ENCODE data around the gene SLC26A1.
A peak's percentile ranks its signal among the peaks of the same experiment; 100 is the strongest.

Gene SLC26A1

DNA sequence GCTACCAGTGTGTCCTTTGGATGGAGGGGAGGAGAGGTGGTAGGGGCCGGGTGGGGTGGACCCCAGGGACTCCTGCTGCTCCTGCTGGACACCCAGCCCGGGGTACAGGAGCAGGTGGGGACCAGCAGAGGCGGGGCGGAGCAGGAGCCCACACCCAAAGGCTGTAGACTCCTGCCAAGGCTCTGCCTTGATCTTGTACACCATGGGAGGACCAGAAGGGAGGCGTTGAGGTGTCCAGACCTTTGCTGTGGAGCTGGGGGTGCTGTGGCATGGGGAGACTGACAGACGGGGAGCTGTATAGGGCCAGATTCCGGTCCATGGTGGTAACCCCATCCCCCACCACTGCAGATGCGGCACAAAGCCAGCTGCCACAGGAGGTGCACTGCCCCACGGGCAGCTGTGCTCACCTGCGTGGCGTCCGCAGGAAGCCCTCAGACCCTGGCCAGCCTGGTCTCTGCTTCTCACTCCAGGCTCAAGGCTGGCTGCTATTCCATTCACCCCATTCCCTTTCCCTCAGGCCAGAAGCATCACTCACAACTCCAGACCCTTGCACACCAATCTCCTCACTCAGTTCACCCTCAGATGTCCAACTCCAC lies 5.0 kb upstream of the SLC26A1 start:
- DNase-seq = no peak

DNA sequence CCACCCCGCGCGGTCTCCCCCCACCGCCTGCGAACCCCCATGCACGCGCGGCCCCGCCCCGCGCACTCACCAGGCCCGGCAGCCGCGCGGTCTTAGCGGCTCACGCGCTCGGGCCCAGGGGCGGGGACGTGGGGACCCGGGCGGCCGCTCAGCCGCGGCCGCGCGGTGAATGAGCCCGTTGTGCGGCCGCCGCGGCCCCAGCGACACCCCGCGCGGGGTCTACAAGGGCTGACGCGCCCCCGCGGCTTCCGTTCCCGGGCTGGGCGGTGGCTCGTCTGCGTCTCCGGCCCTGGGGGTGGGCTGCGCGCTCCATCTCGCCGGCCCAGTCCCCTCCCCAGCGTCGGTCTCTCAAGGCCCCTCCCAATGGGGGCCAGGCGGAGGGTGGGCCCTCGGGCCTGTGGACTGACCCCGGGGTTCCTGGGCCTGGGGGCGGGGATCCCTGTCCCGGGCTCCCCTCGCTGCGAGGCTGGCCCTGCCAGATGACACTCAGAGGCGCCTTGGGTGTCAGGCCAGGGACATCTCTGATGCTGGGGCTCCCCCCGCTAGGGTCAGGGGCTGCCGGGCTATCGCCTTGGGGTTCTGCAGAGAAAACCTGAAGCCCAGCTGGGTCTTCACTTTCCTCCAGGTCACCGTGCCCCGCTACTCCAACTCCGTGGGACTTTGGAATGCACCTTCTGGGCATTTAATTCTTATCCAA lies 4.3 kb upstream of the SLC26A1 start:
- no peak for DNase-seq

DNA sequence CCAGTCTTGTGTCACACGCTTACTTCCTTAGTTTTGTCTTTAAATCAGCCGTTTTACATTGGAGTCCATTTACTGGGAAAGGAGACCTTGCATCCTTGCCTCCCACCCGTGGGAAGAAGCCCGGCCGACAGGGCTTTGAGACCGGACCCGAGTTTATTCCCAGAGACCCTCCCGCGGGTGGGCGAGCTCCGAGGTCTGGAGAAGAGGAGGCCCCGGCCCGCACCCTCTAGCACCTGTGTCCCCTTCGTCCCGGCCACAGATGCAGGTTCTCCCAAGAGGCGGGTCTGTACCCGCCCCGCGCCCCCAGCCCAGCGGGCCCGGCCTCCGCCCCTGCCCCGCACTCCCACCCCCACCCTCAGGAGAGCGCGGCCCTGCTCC lies 3.8 kb upstream of the SLC26A1 start:
- no peak for DNase-seq

DNA sequence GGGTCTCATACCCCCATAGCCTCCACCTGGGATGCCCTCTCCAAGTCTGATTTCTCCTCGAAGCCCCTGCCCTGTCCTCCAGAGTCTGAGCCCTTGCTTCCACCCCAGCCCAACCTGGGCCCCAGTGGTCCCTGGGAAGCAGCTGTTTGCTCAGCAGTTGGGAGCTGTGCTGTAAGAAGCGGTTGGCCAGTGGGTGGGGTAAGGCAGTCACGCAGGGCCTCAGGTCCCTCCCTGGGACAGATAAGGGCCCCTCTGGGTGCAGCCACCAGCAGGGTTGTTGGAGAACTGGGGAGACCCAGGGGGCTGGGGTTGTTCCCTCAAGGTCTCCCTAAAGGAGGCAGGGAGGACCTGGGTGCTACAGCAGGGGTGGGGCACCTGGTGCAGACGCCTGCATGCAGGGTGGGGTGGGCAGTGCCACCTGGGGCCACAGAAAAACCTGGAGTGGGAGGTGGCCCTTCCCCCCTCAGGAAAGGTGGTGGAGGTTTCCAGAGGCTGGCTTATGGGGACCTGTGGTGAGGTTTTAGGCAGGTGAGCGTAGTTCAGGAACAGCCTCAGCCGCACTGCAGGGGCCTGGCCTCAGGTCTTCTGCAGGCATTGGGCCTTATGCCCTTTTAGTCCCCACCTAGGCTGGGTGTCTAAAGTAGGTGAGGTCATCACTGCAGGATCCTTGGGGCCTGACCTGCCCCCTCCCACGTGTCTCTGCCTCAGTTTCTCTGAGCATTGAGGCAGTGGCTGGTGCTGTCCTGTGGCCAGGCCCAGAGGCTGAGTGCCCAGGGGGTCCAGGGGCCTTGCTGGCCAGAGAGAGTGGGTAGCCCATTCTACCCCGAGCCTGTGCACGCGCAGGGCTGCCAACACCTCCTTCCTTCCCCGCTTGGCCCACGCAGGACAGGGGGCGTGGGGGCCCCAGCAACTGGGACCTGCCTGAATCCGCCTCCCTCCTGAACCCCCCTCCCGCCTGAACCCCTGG lies 3.1 kb upstream of the SLC26A1 start:
- DNase-seq = no peak

DNA sequence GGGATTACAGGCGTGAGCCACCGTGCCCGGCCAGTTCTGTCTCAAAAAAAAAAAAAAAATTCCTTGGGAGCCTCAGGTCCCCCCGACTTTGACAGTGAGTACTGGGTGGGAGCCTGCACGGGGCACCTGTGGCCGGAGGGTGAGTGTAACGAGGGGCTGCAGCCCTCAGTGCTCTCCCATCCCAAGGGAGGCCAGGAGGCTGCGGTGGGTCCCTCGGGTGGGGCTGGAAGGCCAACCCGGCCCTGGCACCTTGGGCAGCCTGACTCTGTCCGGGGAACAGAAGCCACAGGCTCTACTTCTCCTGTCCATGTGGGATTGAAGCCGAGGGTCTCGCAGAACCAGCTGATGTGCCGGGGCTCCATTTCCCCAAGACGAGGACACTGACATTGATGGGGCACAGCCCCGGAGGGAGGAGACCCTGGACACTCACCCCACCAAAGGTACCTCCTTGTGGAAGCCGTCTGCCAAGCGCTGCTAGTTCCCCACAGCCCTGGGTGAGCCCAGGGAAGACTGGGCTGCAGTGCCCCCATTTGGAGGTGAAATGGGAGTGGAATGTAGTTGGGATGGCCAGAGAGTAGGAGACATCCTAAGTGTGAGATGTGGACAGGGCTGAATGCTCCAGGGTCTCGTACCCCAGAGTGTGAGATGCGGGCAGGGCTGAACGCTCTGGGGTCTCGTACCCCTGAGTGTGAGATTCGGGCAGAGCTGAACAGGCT lies 2.3 kb upstream of the SLC26A1 start:
- no peak for DNase-seq

DNA sequence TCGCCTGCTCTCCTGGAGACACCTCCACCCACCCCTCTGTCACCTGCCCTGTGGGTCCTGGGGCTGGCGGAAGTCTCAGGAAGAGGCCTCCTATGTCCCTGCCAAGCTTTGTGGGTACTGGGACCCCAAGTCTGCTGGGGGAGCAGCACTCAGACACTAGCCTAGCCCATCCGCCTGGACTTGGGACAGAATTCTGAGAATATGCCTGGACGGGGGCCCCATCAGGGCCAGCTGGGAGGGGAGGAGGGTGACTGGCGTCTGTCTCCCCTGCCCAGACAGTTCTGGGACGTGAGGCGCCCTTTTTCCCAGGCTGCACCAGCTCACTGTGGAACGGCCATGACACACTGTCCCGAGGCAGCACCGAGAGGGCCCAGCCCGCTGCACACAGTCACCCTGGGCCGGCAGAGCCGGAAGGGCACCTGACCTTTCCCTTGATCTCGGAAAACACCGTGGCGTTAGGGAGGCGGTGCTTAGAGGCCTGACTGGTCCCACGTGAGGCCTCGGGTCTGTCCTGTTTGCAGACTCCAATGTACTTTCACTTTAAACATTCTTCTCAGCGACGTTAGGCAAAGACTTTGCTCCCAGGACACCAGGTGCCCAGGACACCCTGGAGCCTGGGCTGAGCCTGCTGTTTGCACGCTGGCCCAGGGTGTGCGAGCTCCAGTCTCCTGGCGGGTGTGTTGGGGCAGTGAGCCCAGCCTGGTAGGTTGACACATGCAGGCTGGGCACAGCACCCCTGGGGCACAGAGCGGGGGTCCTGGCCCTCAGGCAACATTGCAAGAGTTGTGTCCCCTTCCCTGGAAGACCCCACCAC lies 700 bp downstream of the SLC26A1 start:
- no peak for DNase-seq

DNA sequence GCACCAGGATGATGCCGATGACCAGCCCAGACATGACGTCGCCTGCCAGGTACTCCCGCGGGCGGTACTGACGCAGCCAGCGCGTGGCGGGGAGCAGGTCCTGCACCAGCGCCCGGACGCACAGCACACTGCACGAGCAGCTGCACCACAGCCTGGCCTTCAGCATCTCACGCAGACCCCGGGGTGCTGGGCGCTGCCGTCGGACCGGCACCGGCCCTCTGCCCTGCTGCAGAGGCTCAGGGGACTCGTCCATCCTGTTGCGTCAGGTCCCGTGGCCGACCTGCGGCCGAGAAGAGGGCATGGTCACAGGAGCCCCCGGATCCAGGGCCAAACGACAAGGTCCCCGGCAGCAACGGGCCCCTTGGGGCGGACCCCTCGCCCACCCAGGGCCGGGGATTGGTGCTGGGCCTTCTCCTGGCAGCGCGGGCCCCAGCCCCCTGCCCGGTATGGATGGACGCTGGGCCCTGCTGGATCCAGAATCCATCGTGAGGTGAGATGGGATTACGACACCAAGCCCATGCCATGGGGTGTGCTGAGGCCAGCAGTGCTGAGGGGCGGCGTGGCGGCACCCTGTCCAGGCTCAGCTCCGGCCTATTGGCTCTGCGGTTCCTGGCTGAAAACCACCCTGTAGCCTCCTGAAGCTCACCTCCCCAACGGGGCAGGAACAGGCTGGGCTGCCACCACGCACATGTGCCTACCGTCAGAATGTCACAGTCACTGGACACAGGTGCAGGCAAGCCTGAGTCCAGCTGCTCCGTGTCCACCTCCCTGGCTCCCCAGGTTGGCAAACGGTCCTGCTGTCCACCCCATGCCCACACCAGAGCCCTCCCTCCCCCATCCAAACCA lies 1.5 kb downstream of the SLC26A1 start:
- no peak for DNase-seq

DNA sequence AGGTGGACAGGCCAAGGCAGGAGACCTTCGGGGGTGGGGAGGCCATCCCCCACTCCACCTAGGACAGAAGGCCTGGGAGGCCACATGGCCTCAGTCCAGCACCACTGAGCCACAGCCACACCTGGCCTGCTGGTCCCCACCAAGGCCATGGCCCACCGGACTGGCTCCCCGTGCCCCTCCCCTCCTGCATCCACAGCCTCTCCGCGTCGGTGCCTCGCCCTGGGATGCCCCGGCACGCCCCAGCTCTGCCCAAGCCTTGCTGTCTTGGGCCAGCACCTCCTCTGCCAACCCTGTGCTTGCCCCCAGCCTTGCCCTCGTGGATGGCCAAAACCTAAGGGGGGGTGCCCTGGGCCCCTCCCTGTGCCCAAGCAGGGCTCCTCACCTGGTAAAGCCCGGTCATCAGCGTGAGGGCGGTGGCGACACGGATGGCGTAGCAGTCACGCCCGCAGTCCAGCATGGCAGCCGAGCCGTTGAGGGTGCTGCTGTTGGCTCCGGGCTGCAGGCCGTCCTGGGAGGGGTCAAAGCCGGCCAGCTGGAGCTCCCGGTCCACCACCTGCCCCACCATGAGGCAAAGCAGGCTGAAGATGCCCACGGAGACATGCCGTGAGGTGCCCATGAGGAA lies 2.3 kb downstream of the SLC26A1 start:
- DNase-seq = no peak

DNA sequence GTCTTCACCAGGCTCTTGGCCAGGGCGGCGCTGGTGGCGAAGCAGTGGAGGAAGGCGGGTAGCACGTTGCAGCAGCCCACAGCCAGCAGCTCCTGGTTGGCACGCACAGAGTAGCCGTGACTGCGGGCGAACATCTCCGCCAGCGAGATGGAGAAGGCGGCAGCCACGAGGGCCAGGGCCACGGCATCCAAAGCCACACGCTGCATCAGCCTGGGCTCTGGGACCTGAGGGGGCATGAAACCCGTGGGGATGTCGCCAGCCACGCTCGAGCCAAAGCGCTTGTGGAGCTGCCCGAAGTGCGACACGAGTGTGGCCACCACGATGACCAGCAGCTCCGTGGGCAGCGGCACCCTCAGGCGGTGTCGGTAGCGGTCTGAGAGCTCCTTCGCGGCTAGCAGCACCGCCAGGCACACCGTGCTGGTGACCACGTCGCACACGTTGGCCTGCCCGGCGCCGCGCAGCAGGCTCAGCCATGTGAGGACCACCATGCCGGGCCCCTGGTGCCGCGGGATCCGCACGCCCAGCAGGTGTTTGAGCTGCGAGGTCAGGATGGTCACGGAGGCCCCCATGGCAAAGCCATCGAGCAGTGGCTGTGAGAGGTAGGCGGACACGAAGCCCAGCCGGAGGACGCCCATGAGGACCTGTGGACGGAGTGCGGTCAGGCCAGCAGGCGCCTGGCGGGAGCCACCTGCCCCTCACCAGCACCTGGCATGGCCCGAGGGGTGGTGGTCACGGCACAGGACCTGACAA lies 3.3 kb downstream of the SLC26A1 start:
- DNase-seq = no peak

DNA sequence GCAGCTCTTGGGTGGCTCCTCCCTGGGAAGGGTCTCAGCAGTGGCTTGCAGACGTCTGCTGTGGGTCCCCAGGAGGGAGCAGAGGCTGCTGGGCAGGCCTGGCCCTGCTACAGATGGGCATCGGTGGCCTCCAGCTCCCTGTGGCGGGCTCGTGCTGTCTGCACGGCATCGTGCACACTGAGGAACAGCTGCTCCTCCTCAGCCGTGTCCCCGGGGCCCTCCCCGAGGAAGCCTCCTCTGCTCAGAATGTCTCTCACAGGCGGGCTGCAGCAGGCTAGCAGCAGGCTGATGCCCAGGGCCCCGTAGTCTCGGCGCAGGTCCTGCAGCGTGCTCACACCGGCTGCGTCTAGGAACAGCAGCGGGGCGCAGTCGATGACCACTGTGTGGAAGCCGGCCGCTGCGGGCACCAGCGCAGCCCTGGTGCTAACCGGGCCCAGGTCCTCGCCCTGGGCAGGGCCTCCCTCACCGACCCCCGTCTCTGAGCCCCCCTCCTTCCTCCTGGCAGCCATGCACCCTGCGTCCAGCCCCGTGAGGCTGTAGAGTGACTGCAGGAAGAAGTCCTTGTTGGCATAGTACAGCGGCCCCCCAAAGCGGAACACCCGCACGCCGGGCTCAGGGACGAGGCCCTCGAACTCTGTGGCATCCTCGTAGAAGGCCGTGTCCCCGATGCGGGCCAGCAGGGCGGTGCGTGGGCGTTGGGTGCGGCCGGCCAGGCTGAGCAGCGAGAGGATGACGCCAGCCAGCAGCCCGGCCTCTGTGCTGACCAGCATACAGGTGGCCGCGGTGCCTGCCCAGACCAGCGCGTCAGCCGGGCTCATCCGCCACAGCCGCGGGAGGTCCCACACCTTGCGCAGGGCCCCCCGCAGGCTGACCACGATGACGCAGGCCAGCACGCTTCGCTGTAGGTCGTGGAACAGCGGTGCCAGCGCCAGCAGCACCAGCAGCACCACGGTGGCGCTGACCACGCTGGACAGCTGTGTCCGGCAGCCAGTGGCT lies 4.2 kb downstream of the SLC26A1 start:
- DNase-seq = no peak

DNA sequence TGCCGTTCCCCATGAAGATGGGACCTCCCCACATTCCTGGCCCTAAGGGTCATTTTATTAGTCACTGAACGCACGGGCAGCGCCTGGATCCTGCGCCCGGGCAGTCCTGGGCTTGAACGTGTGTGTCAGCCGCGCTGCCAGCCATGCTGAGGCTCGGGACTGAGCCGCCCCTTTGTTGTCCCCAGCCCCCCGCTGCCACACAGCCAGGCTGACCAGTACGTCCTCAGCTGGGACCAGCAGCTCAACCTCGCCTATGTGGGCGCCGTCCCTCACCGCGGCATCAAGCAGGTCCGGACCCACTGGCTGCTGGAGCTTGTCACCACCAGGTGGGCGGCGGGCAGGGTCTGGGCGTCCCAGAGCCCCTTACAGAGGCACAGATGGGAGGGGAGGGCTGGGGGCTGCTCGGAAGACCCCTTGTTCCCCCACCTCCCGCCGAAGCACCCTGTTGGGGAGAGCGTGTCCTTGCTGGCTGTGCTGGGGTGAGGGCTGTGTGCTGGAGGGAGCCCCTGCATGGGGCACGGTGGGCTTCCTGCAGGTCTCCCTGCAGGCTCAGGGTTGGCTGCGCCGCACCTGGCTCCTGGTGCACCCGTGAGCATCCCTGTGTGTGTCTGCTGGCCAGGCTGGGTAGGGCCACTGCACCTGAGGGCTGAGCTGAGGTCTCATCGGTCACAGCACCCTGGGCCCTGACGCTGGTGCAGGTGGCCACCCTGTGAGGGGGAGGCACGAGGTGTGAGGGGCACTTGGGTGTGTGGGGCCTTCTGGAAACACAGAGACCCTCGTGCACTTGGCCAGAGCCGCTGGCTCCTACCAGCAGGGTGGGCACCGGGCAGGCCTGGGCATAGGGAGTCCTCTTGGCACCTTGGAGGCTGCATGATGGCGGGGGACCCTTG lies 5.3 kb downstream of the SLC26A1 start:
- DNase-seq = no peak

DNA sequence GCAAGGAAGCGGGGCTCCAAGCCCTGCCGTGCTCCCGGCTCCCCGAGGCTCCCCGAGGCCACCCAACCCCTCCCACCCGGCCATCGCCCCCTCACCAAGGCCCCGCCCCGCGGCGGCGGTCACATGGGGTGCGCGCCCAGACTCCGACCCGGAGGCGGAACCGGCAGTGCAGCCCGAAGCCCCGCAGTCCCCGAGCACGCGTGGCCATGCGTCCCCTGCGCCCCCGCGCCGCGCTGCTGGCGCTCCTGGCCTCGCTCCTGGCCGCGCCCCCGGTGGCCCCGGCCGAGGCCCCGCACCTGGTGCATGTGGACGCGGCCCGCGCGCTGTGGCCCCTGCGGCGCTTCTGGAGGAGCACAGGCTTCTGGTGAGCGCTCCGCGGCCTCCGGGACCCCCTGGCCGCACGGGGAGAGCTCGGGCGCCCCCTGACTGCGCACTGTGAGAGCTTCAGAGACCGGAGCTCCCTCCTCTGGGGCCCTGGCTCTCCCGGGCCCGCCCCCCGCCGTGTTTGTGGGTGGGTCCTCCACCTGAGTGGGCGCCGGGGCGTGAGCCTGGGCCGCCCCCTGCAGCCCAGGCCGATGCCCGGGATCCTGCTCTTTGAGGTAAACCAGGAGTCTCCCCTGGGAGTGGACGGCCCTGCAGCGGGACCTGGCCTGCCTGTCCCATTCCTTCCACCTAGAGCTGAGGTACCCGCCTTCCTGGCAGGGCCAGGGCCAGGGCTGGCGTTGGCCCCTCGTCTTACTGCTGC lies 6.2 kb downstream of the SLC26A1 start, which contains the start of gene IDUA:
TSS of gene IDUA (plus strand) at position 166 of the 745 bp plus-strand sequence. CDS start at position 207, 41 bp downstream.
- DNase-seq = peak; percentile 31

DNA sequence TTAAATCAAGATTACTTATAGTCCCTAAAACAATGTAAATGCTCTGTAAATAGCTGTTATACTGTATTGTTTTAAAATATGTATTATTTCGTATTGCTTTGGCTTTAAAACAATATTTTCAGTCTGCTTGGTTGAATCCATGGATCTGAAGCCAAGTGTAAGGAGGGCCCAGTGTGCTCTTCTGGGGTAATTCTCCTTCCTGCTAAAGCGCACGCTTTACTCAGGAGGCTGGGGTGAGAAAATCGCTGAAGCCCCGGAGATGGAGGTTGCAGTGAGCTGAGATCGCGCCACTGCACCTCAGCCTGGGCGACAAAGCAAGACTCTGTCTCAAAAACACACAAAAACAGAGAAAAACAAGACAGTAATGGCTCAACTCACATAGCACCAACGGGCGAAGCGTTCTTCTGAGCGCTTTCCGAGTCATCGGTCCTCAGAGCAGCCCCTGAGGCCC lies 6.8 kb downstream of the SLC26A1 start:
- DNase-seq = no peak

DNA sequence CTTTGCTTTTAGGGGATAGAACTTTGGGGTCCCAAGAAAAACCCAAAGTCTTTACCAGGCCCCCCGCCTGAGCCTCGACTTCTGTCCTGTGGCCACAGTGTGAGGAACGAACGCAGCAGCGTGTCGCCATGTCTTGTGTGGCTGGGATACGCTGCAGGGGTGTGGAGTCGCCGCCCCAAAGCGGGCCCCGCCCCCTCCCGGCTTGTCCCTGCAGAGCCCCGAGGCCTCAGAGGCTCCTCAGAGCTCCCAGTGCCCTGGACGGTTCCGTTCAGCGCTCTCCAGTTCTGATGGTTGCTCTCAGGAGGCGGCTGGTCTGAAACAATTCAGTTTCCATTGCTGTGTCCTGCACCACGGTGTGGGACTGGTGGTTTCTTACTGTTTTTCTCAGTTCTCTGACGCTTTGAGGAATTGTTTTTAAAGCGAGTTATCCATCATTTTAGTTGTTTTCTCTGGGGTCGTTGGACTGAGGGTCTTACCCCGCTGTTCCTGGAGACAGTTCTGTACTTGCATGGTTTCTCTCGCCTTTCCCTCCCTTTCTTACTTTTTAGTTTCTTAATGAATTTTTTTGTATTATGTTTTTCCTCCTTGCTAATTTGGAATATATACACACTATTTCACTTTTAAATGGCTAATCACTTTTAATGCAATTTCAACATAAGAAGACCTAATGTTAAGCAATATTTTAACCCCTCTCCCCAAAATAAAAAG lies 7.9 kb downstream of the SLC26A1 start:
- DNase-seq = no peak

DNA sequence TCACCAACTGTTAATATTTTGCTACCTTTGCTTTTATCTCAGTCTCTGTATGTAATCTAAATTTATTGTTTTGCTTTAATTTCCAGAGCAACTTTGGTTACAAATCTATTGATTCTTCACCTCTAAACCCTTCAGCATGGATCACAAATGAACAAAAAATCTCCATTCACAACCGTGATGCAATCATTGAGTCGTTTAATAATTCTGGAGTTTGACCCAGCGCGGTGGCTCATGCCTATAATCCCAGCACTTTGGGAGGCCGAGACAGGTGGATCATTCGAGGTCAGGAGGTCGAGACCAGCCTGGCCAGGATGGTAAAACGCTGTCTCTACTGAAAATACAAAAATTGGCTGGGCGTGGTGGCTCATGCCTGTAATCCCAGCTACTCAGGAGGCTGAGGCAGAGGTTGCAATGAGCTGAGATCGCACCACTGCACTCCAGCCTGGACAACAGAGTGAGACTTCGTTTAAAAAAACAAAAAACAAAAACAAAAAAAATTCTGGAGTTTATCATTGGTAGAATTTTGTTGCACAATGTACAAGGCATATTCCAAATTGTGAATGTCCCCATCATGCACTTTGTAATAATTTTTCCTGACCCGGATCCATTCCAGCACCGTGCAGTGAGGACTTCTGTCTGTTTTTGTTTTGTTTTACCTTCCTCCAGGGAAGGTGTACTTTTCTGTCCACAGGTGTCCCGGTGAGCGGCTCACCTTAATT lies 8.7 kb downstream of the SLC26A1 start:
- DNase-seq = no peak
